ENCODE data around the gene C19orf44.
"Not testable (repeated sequence)": the region's sequence is repeated elsewhere in the genome, so short reads cannot be mapped to it uniquely, and the experiment has no call there.

C19orf44 gene

GRCh38 chr19:16482745-16483144, 13.4 kb upstream of the C19orf44 start:
- no peak for DNase-seq (ENCODE audit: low read depth)
- TF ChIP-seq CTCF (conservative IDR thresholded peaks at IDR 0.05; ENCODE audit: low read length) = no peak
- H3K4me3 ChIP-seq (ENCODE audit: low read length) = no peak overlapping the region

GRCh38 chr19:16486476-16486875, 9.7 kb upstream of the C19orf44 start:
- not testable (repeated sequence) for H3K4me3 ChIP-seq (ENCODE audit: low read length); DNase-seq (ENCODE audit: low read depth)

GRCh38 chr19:16496613-16496983, 404 bp downstream of the C19orf44 start:
- peak overlapping the region; percentile 90 for H3K4me3 ChIP-seq (ENCODE audit: low read length)
- TF ChIP-seq CTCF (conservative IDR thresholded peaks at IDR 0.05; ENCODE audit: low read length) = no peak
- DNase-seq (ENCODE audit: low read depth) = peak; percentile 59

GRCh38 chr19:16497042-16497441, 848 bp downstream of the C19orf44 start:
- peak overlapping the region; percentile 90 for H3K4me3 ChIP-seq (ENCODE audit: low read length)
- no peak for TF ChIP-seq CTCF (conservative IDR thresholded peaks at IDR 0.05; ENCODE audit: low read length)
- DNase-seq (ENCODE audit: low read depth) = no peak

- TF ChIP-seq CTCF (conservative IDR thresholded peaks at IDR 0.05; ENCODE audit: low read length) = no peak
- no peak for DNase-seq (ENCODE audit: low read depth)
- no peak overlapping the region for H3K4me3 ChIP-seq (ENCODE audit: low read length)
Measured at GRCh38 chr19:16497837-16498236, 1.6 kb downstream of the C19orf44 start.

- no peak overlapping the region for H3K4me3 ChIP-seq (ENCODE audit: low read length)
- TF ChIP-seq CTCF (conservative IDR thresholded peaks at IDR 0.05; ENCODE audit: low read length) = no peak
- DNase-seq (ENCODE audit: low read depth) = no peak
Measured at GRCh38 chr19:16504271-16504670, 8.1 kb downstream of the C19orf44 start.

GRCh38 chr19:16506161-16506560, 10.0 kb downstream of the C19orf44 start:
- H3K4me3 ChIP-seq (ENCODE audit: low read length); DNase-seq (ENCODE audit: low read depth): not testable (repeated sequence)

GRCh38 chr19:16506961-16507360, 10.8 kb downstream of the C19orf44 start:
- no peak for TF ChIP-seq CTCF (conservative IDR thresholded peaks at IDR 0.05; ENCODE audit: low read length)
- no peak overlapping the region for H3K4me3 ChIP-seq (ENCODE audit: low read length)
- DNase-seq (ENCODE audit: low read depth) = peak; percentile 26

Measured in AG10803 (cell line).